ENCODE data around the gene ZBTB47. TPM values are rescaled to one million over a fixed set of nuclear protein-coding genes. Genes with fewer than 3 reads are reported as not detected.

Gene ZBTB47
- polyA plus RNA-seq, 3 donors = 14.5 to 15.6 (median 15.2) TPM

- no peak for DNase-seq (ENCODE audit: low read depth in 3 of 3, low spot score in 2 of 3)
These were observed 54.3 kb downstream of the ZBTB47 start for GRCh38 chr3:42707620-42708355.

GRCh38 chr3:42708611-42709151, 55.2 kb downstream of the ZBTB47 start:
- no peak for DNase-seq (ENCODE audit: low read depth in 3 of 3, low spot score in 2 of 3)

GRCh38 chr3:42709621-42710020, 56.1 kb downstream of the ZBTB47 start:
- DNase-seq (ENCODE audit: low read depth in 3 of 3, low spot score in 2 of 3) = no peak

GRCh38 chr3:42710323-42711021, 57.0 kb downstream of the ZBTB47 start:
- DNase-seq (ENCODE audit: low read depth in 3 of 3, low spot score in 2 of 3) = no peak

- DNase-seq (ENCODE audit: low read depth in 3 of 3, low spot score in 2 of 3) = no peak
These were observed 58.2 kb downstream of the ZBTB47 start for GRCh38 chr3:42711491-42712343.

GRCh38 chr3:42712344-42712648, 58.8 kb downstream of the ZBTB47 start:
- no peak for DNase-seq (ENCODE audit: low read depth in 3 of 3, low spot score in 2 of 3)

GRCh38 chr3:42712688-42713372, 59.3 kb downstream of the ZBTB47 start:
- DNase-seq (ENCODE audit: low read depth in 3 of 3, low spot score in 2 of 3) = no peak

- DNase-seq (ENCODE audit: low read depth in 3 of 3, low spot score in 2 of 3) = no peak
These were observed 60.2 kb downstream of the ZBTB47 start for GRCh38 chr3:42713747-42714146.

GRCh38 chr3:42714171-42714852, 60.8 kb downstream of the ZBTB47 start:
- DNase-seq (ENCODE audit: low read depth in 3 of 3, low spot score in 2 of 3) = no peak

Other genes starting within 250 kb of the ZBTB47 start
- gene LYZL4, start 243.1 kb upstream of the ZBTB47 start, polyA plus RNA-seq (ENCODE audit: insufficient read length in 3 of 3) = not detected
- gene VIPR1, start 151.1 kb upstream of the ZBTB47 start, polyA plus RNA-seq (ENCODE audit: insufficient read length in 3 of 3) = 1 to 10 TPM in 1 of 3 donors, under 1 TPM in 2; 0.74 to 1.3 (median 0.93) TPM
- gene SEC22C, start 71.7 kb upstream of the ZBTB47 start, polyA plus RNA-seq (ENCODE audit: insufficient read length in 3 of 3) = 10 to 100 TPM; 41.0 to 45.8 (median 44.6) TPM
- gene SS18L2, start 62.8 kb upstream of the ZBTB47 start, polyA plus RNA-seq (ENCODE audit: insufficient read length in 3 of 3) = 10 to 100 TPM; 24.3 to 24.6 (median 24.5) TPM
- 10 to 100 TPM; 57.4 to 67.2 (median 63.6) TPM for gene NKTR, start 53.0 kb upstream of the ZBTB47 start, polyA plus RNA-seq (ENCODE audit: insufficient read length in 3 of 3)
- gene KLHL40, start 31.8 kb downstream of the ZBTB47 start, polyA plus RNA-seq (ENCODE audit: insufficient read length in 3 of 3) = not detected
- gene HHATL, start 49.1 kb downstream of the ZBTB47 start, polyA plus RNA-seq (ENCODE audit: insufficient read length in 3 of 3) = under 1 TPM; 0.28 to 0.82 (median 0.35) TPM
- 1 to 10 TPM; 2.4 to 4.0 (median 2.4) TPM for gene CCDC13, start 119.6 kb downstream of the ZBTB47 start, polyA plus RNA-seq (ENCODE audit: insufficient read length in 3 of 3)
- gene HIGD1A, start 150.8 kb downstream of the ZBTB47 start, polyA plus RNA-seq (ENCODE audit: insufficient read length in 3 of 3) = 100 to 1,000 TPM; 168 to 202 (median 185) TPM
- gene ACKR2, start 155.7 kb downstream of the ZBTB47 start, polyA plus RNA-seq (ENCODE audit: insufficient read length in 3 of 3) = 1 to 10 TPM; 1.8 to 2.0 (median 1.9) TPM
- under 1 TPM; 0.67 to 0.87 (median 0.83) TPM for gene CYP8B1, start 222.2 kb downstream of the ZBTB47 start, polyA plus RNA-seq (ENCODE audit: insufficient read length in 3 of 3)

Measured in right renal cortex interstitium (tissue), 3 donors.